ENCODE measurements around the gene BOLA1.

GRCh38 chr1:149936992-149937705 lies 37.8 kb downstream of the BOLA1 start:
- TF ChIP-seq POLR2A (IDR thresholded peaks at IDR 0.05) (no peak), CTCF (IDR thresholded peaks at IDR 0.05) (no peak)
